CD4-positive, alpha-beta T cell (primary cell): Measurements from ENCODE around the gene ARCN1. TPM values are rescaled to one million over a fixed set of nuclear protein-coding genes. Genes with fewer than 3 reads are reported as not detected.

Experiments used
- ATAC-seq: fragments of 200-7000 bp; cut with Tn5 transposase; one replicate; pipeline ENCODE4 v1.10.0; 2022; ENCODE audit warnings: mild to moderate bottlenecking; ENCODE audit not compliant: poor library complexity
- CTCF ChIA-PET: fragments of 350-600 bp; sonication (Branson Sonifier 250); formaldehyde crosslinking; loops from one replicate; lab custom pipeline; 2021; ENCODE audit warnings: antibody characterized with exemption, inconsistent platforms; lab: Charles Lee
- POLR2A ChIA-PET: fragments of 350-600 bp; sonication (Branson Sonifier 250); formaldehyde crosslinking; loops from one replicate; lab custom pipeline; 2021; ENCODE audit warnings: antibody characterized with exemption, inconsistent platforms; lab: Charles Lee
- DNase-seq, 14 experiments: peaks; one replicate each; pipeline ENCODE4 v3.0.0-alpha.2; 2013 to 2020; ENCODE audit warnings: mixed read lengths in 2 of 14
- H3K27ac ChIP-seq, 2 donors: one replicate each; pipeline versions ENCODE4 v1.5.1 to v1.7.0; 2013; ENCODE audit warnings: low read length in 2 of 2, low read depth in 1 of 2, mild to moderate bottlenecking in 1 of 2
- H3K27me3 ChIP-seq, 2 experiments: 1 replicate in 1 of 2; 2 replicates in 1 of 2; pipeline versions ENCODE4 v1.6.1 to v1.7.0; 2013; ENCODE audit warnings: low read length in 2 of 2, control low read depth in 1 of 2, mild to moderate bottlenecking in 1 of 2, moderate library complexity in 1 of 2; ENCODE audit not compliant: insufficient read depth in 2 of 2, control insufficient read depth in 1 of 2
- H3K36me3 ChIP-seq: one replicate; pipeline ENCODE4 v1.6.1; 2013; ENCODE audit warnings: low read length, control low read depth; ENCODE audit not compliant: insufficient read depth
- H3K4me1 ChIP-seq: one replicate; pipeline ENCODE4 v1.6.1; 2013; ENCODE audit warnings: low read length, control low read depth; ENCODE audit not compliant: insufficient read depth
- H3K4me3 ChIP-seq: one replicate; pipeline ENCODE4 v1.5.1; 2013; ENCODE audit warnings: mild to moderate bottlenecking, low read length, moderate library complexity
- H3K9me3 ChIP-seq, 2 experiments: 1 replicate in 1 of 2; 2 replicates in 1 of 2; pipeline versions ENCODE4 v1.6.1 to v1.7.0; 2013; ENCODE audit warnings: low read length in 2 of 2, mild to moderate bottlenecking in 2 of 2, control low read depth in 1 of 2, moderate library complexity in 1 of 2; ENCODE audit not compliant: control insufficient read depth in 1 of 2, insufficient read depth in 1 of 2
- H3K27ac Mint-ChIP-seq: one replicate; pipeline ENCODE4 v1.8.0; 2020; ENCODE audit warnings: mixed read lengths
- H3K27me3 Mint-ChIP-seq: one replicate; pipeline ENCODE4 v1.8.0; 2021; ENCODE audit warnings: mixed read lengths
- H3K36me3 Mint-ChIP-seq: one replicate; pipeline ENCODE4 v1.8.0; 2021; ENCODE audit warnings: low read depth, mixed read lengths
- H3K4me1 Mint-ChIP-seq: one replicate; pipeline ENCODE4 v1.8.0; 2021; ENCODE audit warnings: low read depth, mixed read lengths
- H3K4me3 Mint-ChIP-seq: one replicate; pipeline ENCODE4 v1.8.0; 2020; ENCODE audit warnings: mild to moderate bottlenecking, mixed read lengths
- H3K9me3 Mint-ChIP-seq: one replicate; pipeline ENCODE4 v1.8.0; 2020; ENCODE audit warnings: mixed read lengths
- CTCF ChIP-seq: fragments of 200-600 bp; IDR thresholded peaks from one replicate; pipeline ENCODE4 v1.8.0; 2022; ENCODE audit warnings: antibody characterized with exemption, mild to moderate bottlenecking
- intact Hi-C, 2 experiments: fragments of 100-400 bp; cut with DNase I in 1 of 2; cut with micrococcal nuclease in 1 of 2; formaldehyde crosslinking; loops; one replicate each; pipeline versions ENCODE4 v1.15.1 to v1.9.0; 2023 to 2025; cut with DNase I, micrococcal nuclease
- total RNA-seq, 174 experiments: library from RNA in 2 of 174; stranded (reverse) in 2 of 174; gene quantifications; one replicate each; pipeline ENCODE4 v1.2.3 and lab custom pipeline; 2021 to 2026

Gene ARCN1
- total RNA-seq, 2 experiments from 2014 or later = 73.7 to 78.6 TPM

- Mint-ChIP-seq H3K4me3 (no peak overlapping the region), H3K36me3 (peaks cover 10% of the 10 kb centered on the region), H3K4me1 (peaks cover 3% of the 10 kb centered on the region), H3K27me3 (no peaks in the 10 kb centered on the region), H3K9me3 (no peaks in the 10 kb centered on the region), H3K27ac (no peak overlapping the region)
- peaks cover 4% of the 10 kb centered on the region for H3K4me1 ChIP-seq
- H3K27ac ChIP-seq = no peak overlapping the region
- TF ChIP-seq CTCF = no peak
- ChIA-PET POLR2A (no interaction called here), CTCF (no interaction called here)
- DNase-seq (no peak), ATAC-seq (no peak)
- intact Hi-C loops = no loop called here
- no peak overlapping the region for H3K4me3 ChIP-seq
- no peaks in the 10 kb centered on the region for H3K27me3 ChIP-seq
- no peaks in the 10 kb centered on the region for H3K9me3 ChIP-seq
- H3K36me3 ChIP-seq = peaks cover 2% of the 10 kb centered on the region
Measured at GRCh38 chr11:118536726-118537125, 35.5 kb upstream of the ARCN1 start.

- Histone ChIP-seq H3K27ac (no peak overlapping the region), H3K4me1 (no peaks in the 10 kb centered on the region), H3K9me3 (no peaks in the 10 kb centered on the region), H3K27me3 (no peaks in the 10 kb centered on the region), H3K4me3 (no peak overlapping the region), H3K36me3 (peaks cover 6% of the 10 kb centered on the region)
- Mint-ChIP-seq H3K27ac (no peak overlapping the region), H3K4me1 (no peaks in the 10 kb centered on the region), H3K9me3 (no peaks in the 10 kb centered on the region), H3K4me3 (no peak overlapping the region), H3K27me3 (no peaks in the 10 kb centered on the region), H3K36me3 (peaks cover 15% of the 10 kb centered on the region)
- POLR2A ChIA-PET = no interaction called here
- intact Hi-C loops = no loop called here
- no peak for DNase-seq
- ATAC-seq = no peak
- no peak for TF ChIP-seq CTCF
- CTCF ChIA-PET = no interaction called here
Measured at GRCh38 chr11:118537409-118537980, 34.7 kb upstream of the ARCN1 start.

- Mint-ChIP-seq H3K36me3 (peaks cover 48% of the 10 kb centered on the region), H3K27ac (no peak overlapping the region), H3K4me3 (no peak overlapping the region), H3K4me1 (no peaks in the 10 kb centered on the region), H3K9me3 (no peaks in the 10 kb centered on the region), H3K27me3 (no peaks in the 10 kb centered on the region)
- CTCF ChIA-PET = no interaction called here
- peaks cover 14% of the 10 kb centered on the region for H3K36me3 ChIP-seq
- intact Hi-C loops = no loop called here
- no peak overlapping the region for H3K27ac ChIP-seq
- ATAC-seq = no peak
- no peak overlapping the region for H3K4me3 ChIP-seq
- POLR2A ChIA-PET = no interaction called here
- H3K27me3 ChIP-seq = no peaks in the 10 kb centered on the region
- H3K4me1 ChIP-seq = no peaks in the 10 kb centered on the region
- no peak for TF ChIP-seq CTCF
- no peak for DNase-seq
- no peaks in the 10 kb centered on the region for H3K9me3 ChIP-seq
Measured at GRCh38 chr11:118544010-118544646, 28.1 kb upstream of the ARCN1 start.
